Measurements from ENCODE around the gene IL22RA2. TPM values are rescaled to one million over a fixed set of nuclear protein-coding genes. Genes with fewer than 3 reads are reported as not detected.
"Not testable (repeated sequence)": the region's sequence is repeated elsewhere in the genome, so short reads cannot be mapped to it uniquely, and the experiment has no call there.

IL22RA2 gene
- total and polyA plus RNA-seq, 12 donors = not detected

DNA sequence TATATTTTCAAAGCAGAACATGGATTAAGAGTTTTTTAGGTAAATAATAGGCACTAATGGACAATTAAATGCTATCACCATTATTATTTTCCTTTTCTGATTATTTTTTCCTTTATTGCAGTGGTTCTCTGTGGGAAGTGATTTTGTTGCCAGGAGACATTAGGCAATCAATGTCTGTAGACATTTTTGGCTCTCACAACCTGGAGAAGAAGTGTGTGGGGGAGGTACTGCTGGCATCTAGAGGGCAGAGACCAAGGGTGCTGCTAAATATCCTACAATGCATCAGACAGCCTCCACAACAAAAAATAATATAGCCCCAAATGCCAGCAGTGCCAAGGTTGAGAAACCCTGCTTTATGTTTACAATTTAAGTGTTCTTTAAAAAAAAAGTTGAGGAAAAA, 37.5 kb upstream of the IL22RA2 start:
- Histone ChIP-seq H3K9me3 (replicated peaks in 1 of 3) (no peaks in the 10 kb centered on the region), H3K27me3 (no peaks in the 10 kb centered on the region), H3K4me1 (replicated peaks in 1 of 2) (peaks cover 51 to 74% of the 10 kb centered on the region in 2 donors), H3K4me3 (peak overlapping the region in 1 of 4 donors; percentile 5), H3K27ac (peak overlapping the region in 3 of 5 donors; percentile 23 to 48 (median 42)), H3K36me3 (replicated peaks in 1 of 2) (peaks cover 0 to 3% of the 10 kb centered on the region in 2 donors)
- DNase-seq = peak in 1 of 7 donors; percentile 52
- intact Hi-C loops (cut with DNase I) = no loop called here
- TF ChIP-seq, protein P1, sequence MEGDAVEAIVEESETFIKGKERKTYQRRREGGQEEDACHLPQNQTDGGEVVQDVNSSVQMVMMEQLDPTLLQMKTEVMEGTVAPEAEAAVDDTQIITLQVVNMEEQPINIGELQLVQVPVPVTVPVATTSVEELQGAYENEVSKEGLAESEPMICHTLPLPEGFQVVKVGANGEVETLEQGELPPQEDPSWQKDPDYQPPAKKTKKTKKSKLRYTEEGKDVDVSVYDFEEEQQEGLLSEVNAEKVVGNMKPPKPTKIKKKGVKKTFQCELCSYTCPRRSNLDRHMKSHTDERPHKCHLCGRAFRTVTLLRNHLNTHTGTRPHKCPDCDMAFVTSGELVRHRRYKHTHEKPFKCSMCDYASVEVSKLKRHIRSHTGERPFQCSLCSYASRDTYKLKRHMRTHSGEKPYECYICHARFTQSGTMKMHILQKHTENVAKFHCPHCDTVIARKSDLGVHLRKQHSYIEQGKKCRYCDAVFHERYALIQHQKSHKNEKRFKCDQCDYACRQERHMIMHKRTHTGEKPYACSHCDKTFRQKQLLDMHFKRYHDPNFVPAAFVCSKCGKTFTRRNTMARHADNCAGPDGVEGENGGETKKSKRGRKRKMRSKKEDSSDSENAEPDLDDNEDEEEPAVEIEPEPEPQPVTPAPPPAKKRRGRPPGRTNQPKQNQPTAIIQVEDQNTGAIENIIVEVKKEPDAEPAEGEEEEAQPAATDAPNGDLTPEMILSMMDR (IDR thresholded peaks at IDR 0.05) = no peak
- no peak for TF ChIP-seq POLR2A (IDR thresholded peaks at IDR 0.05)

DNA sequence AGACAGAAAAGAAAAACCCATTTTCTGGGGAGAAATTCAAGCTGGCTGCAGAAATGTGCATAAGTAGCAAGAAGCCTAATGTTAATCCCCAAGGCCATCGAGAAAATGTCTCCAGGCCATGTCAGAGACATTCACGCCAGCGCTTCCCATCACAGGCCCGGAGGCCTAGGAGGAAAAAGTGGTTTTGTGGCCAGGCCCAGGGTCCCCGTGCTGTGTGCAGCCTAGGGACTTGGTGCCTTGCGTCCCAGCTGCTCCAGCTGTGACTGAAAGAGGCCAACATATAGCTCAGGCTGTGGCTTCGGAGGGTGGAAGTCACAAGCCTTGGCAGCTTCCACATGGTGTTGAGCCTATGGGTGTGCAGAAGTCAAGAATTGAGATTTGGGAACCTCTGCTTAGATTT, 34.8 kb upstream of the IL22RA2 start:
- Histone ChIP-seq H3K36me3 (replicated peaks in 1 of 2) (peaks cover 0 to 29% of the 10 kb centered on the region in 2 donors), H3K27me3 (no peaks in the 10 kb centered on the region), H3K27ac (no peak overlapping the region), H3K9me3 (replicated peaks in 1 of 3) (no peaks in the 10 kb centered on the region), H3K4me3 (no peak overlapping the region), H3K4me1 (replicated peaks in 1 of 2) (peaks cover 38 to 48% of the 10 kb centered on the region in 2 donors)
- WGBS, 4 donors = 94 to 99% (median 97%) methylated on average over 6 to 7 of the region's 7 CpGs
- DNase-seq = no peak
- TF ChIP-seq, protein P1 (IDR thresholded peaks at IDR 0.05) = no peak
- TF ChIP-seq POLR2A (IDR thresholded peaks at IDR 0.05) = no peak
- intact Hi-C loops (cut with DNase I) = no loop called here

DNA sequence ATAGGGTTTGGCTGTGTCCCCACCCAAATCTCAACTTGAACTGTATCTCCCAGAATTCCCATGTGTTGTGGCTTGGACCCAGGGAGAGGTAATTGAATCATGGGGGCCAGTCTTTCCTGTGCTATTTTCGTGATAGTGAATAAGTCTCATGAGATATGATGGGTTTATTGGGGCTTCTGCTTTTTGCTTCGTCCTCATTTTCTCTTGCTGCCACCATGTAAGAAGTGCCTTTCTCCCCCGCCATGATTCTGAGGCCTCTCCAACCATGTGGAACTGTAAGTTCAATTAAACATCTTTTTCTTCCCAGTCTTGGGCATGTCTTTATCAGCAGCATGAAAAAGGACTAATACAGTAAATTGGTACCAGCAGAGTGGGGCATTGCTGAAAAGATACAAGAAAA, 34.0 kb upstream of the IL22RA2 start:
- peaks cover 0 to 36% of the 10 kb centered on the region in 2 donors for H3K36me3 ChIP-seq (replicated peaks in 1 of 2)
- H3K27me3 ChIP-seq; intact Hi-C loops (cut with DNase I); DNase-seq; H3K9me3 ChIP-seq (replicated peaks in 1 of 3); H3K4me3 ChIP-seq; H3K27ac ChIP-seq: not testable (repeated sequence)
- 83 to 93% (median 88%) methylated on average over 3 of the region's 3 CpGs for WGBS, 4 donors
- H3K4me1 ChIP-seq (replicated peaks in 1 of 2) = peaks cover 29 to 40% of the 10 kb centered on the region in 2 donors

DNA sequence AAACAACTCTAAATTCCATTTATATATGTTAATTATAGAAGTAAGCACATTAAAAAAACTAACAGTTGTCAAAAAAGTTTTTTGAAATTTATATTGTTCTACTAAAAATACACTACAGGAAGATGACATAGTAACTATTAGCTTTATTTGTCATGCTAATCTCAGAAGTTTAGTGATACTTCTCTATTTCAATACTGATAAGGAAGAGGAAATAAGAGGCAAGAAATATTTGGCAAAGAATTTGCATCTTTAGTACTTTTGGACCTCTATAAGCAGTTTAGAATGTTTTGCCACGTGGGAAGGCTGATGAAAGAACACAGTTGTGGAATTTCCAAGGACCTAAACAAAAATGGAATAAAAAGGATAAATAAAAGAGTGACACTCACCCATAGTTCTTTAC, 33.1 kb upstream of the IL22RA2 start:
- TF ChIP-seq POLR2A (IDR thresholded peaks at IDR 0.05) = no peak
- TF ChIP-seq, protein P1 (IDR thresholded peaks at IDR 0.05) = no peak
- 24 to 52% (median 34%) methylated on average over 1 of the region's 1 CpG for WGBS, 4 donors
- H3K36me3 ChIP-seq (replicated peaks in 1 of 2) = peaks cover 0 to 40% of the 10 kb centered on the region in 2 donors
- H3K27me3 ChIP-seq = no peaks in the 10 kb centered on the region
- H3K9me3 ChIP-seq (replicated peaks in 1 of 3) = no peaks in the 10 kb centered on the region
- H3K4me1 ChIP-seq (replicated peaks in 1 of 2) = peaks cover 25 to 32% of the 10 kb centered on the region in 2 donors
- intact Hi-C loops (cut with DNase I) = no loop called here
- no peak overlapping the region for H3K4me3 ChIP-seq
- no peak overlapping the region for H3K27ac ChIP-seq
- no peak for DNase-seq

DNA sequence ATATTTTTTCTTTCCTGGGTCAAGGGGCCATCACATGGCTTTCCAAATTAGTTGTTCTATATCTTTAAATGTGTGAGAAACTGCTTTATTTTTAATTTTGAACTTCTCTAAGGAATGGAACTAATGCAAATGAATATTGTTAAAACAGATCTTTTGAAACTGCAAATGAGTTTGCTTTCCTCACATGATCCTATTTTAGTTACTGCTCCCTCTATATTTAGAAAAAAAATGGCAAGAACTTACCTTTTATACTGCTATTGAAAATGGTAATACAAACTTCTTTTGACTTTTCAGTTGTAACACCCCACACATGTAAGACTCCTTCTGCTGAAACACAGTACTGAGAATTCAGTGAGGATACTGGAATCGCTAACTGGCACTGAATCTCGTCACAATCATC, 29.8 kb upstream of the IL22RA2 start:
- H3K27ac ChIP-seq = peak overlapping the region in 1 of 5 donors; percentile 16
- peaks cover 9 to 10% of the 10 kb centered on the region in 2 donors for H3K4me1 ChIP-seq (replicated peaks in 1 of 2)
- H3K27me3 ChIP-seq = no peaks in the 10 kb centered on the region
- TF ChIP-seq, protein P1 (IDR thresholded peaks at IDR 0.05) = no peak
- TF ChIP-seq POLR2A (IDR thresholded peaks at IDR 0.05) = no peak
- no peak for DNase-seq
- no peaks in the 10 kb centered on the region for H3K9me3 ChIP-seq (replicated peaks in 1 of 3)
- H3K4me3 ChIP-seq = no peak overlapping the region
- H3K36me3 ChIP-seq (replicated peaks in 1 of 2) = peaks cover 0 to 66% of the 10 kb centered on the region in 2 donors
- 97% methylated on average over 2 of the region's 2 CpGs for WGBS, 4 donors
- intact Hi-C loops (cut with DNase I) = no loop called here
